NCI-H524 treated with DMSO at 0.1 percent for 48 hours (cell line): Measurements from ENCODE around the gene ENPP6.
A peak's percentile ranks its signal among the peaks of the same experiment; 100 is the strongest.

Experiments
- DNase-seq: peaks from one replicate; lab custom pipeline; 2025; lab: John Stamatoyannopoulos, UW

Gene ENPP6

GRCh38 chr4:184104419-184105101, 113.1 kb downstream of the ENPP6 start:
- no peak for DNase-seq

GRCh38 chr4:184103527-184104264, 114.0 kb downstream of the ENPP6 start:
- DNase-seq, result no peak

- DNase-seq, result no peak
Observed at GRCh38 chr4:184102927-184103326, 114.7 kb downstream of the ENPP6 start.

GRCh38 chr4:184102488-184102887, 115.2 kb downstream of the ENPP6 start:
- no peak for DNase-seq

GRCh38 chr4:184101711-184102110, 116.0 kb downstream of the ENPP6 start:
- DNase-seq, result no peak

- DNase-seq, result no peak
Observed at GRCh38 chr4:184100297-184100885, 117.3 kb downstream of the ENPP6 start.

GRCh38 chr4:184099535-184099966, 118.1 kb downstream of the ENPP6 start:
- peak; percentile 29 for DNase-seq

- no peak for DNase-seq
Observed at GRCh38 chr4:184099000-184099399, 118.7 kb downstream of the ENPP6 start.

- DNase-seq, result no peak
Observed at GRCh38 chr4:184097815-184098214, 119.9 kb downstream of the ENPP6 start.

GRCh38 chr4:184097241-184097605, 120.5 kb downstream of the ENPP6 start:
- DNase-seq, result no peak

- DNase-seq, result no peak
Observed at GRCh38 chr4:184096561-184097240, 121.0 kb downstream of the ENPP6 start.

GRCh38 chr4:184094532-184095159, 123.0 kb downstream of the ENPP6 start:
- no peak for DNase-seq

- no peak for DNase-seq
Observed at GRCh38 chr4:184091986-184092385, 125.7 kb downstream of the ENPP6 start.

- no peak for DNase-seq
Observed at GRCh38 chr4:184090571-184090970, 127.1 kb downstream of the ENPP6 start.

- DNase-seq, result no peak
Observed at GRCh38 chr4:184080674-184081073, 137.0 kb downstream of the ENPP6 start.

GRCh38 chr4:184074677-184075388, 142.8 kb downstream of the ENPP6 start:
- no peak for DNase-seq

GRCh38 chr4:184067931-184068554, 149.6 kb downstream of the ENPP6 start:
- DNase-seq, result no peak

- DNase-seq, result no peak
Observed at GRCh38 chr4:184066584-184067300, 150.9 kb downstream of the ENPP6 start.

- no peak for DNase-seq
Observed at GRCh38 chr4:184064877-184065276, 152.8 kb downstream of the ENPP6 start.

GRCh38 chr4:184062769-184063168, 154.9 kb downstream of the ENPP6 start:
- DNase-seq, result no peak
